Endodermal cell (in vitro differentiated cells): Measurements from ENCODE around the gene MNT. TPM values are rescaled to one million over a fixed set of nuclear protein-coding genes. Genes with fewer than 3 reads are reported as not detected.

Source experiments
- DNase-seq: peaks from one replicate; pipeline ENCODE4 v3.0.0-alpha.2; 2017
- H3K27ac ChIP-seq: 2 replicates; pipeline ENCODE4 v1.5.1; 2013; ENCODE audit warnings: mild to moderate bottlenecking, low read depth, low read length, moderate library complexity
- H3K27me3 ChIP-seq: 2 replicates; pipeline ENCODE4 v1.6.1; 2013; ENCODE audit warnings: mild to moderate bottlenecking, low read length, moderate library complexity; ENCODE audit not compliant: insufficient read depth, control insufficient read depth, poor library complexity, severe bottlenecking
- H3K36me3 ChIP-seq: 2 replicates; pipeline ENCODE4 v1.7.0; 2013; ENCODE audit warnings: mild to moderate bottlenecking, low read length, moderate library complexity; ENCODE audit not compliant: control insufficient read depth, insufficient read depth
- H3K4me1 ChIP-seq: one replicate; pipeline ENCODE4 v1.7.0; 2013; ENCODE audit warnings: low read length; ENCODE audit not compliant: control insufficient read depth, insufficient read depth
- H3K4me3 ChIP-seq: 2 replicates; pipeline ENCODE4 v1.5.1; 2013; ENCODE audit warnings: mild to moderate bottlenecking, low read length, moderate library complexity
- H3K9ac ChIP-seq: 2 replicates; pipeline ENCODE4 v1.6.1; 2013; ENCODE audit warnings: mild to moderate bottlenecking, low read length, moderate library complexity; ENCODE audit not compliant: poor library complexity, severe bottlenecking; ENCODE audit errors: extremely low read depth
- H3K9me3 ChIP-seq: 2 replicates; pipeline ENCODE4 v1.6.1; 2013; ENCODE audit warnings: mild to moderate bottlenecking, low read length, moderate library complexity; ENCODE audit not compliant: control insufficient read depth
- H3K27ac Mint-ChIP-seq: 2 replicates; pipeline ENCODE4 v1.8.0; 2020; ENCODE audit warnings: mixed read lengths
- H3K27me3 Mint-ChIP-seq: 2 replicates; pipeline ENCODE4 v1.8.0; 2021; ENCODE audit warnings: mild to moderate bottlenecking, mixed read lengths; ENCODE audit not compliant: insufficient read depth
- H3K36me3 Mint-ChIP-seq: 2 replicates; pipeline ENCODE4 v1.8.0; 2020; ENCODE audit warnings: low read depth, mixed read lengths
- H3K4me1 Mint-ChIP-seq: 2 replicates; pipeline ENCODE4 v1.8.0; 2020; ENCODE audit warnings: mixed read lengths
- H3K4me3 Mint-ChIP-seq: 2 replicates; pipeline ENCODE4 v1.8.0; 2020; ENCODE audit warnings: mild to moderate bottlenecking, moderate library complexity, mixed read lengths
- H3K9me3 Mint-ChIP-seq: 2 replicates; pipeline ENCODE4 v1.8.0; 2020; ENCODE audit warnings: mild to moderate bottlenecking, mixed read lengths
- WGBS, 2 experiments: methylation state at CpG; one replicate each; pipeline versions ENCODE4 v1.1.5 to v1.1.7; 2013; ENCODE audit warnings: missing lambda C conversion rate in 2 of 2, mixed read lengths in 1 of 2; ENCODE audit not compliant: insufficient coverage in 1 of 2, insufficient read length in 1 of 2; 5-methylcytosine and 5-hydroxymethylcytosine counted together
- total RNA-seq, 2 donors: library from RNA; stranded (reverse); fragmentation: NEBNext Ultra II Directional in 1 of 2; extraction: Animal tissue kit (Norgen Biotek cat#: 25700) in 1 of 2; gene quantifications; 2 replicates in 1 of 2; 3 replicates in 1 of 2; pipeline ENCODE4 v1.2.1, GENCODE V29; 2021
- TF ChIP-seq, protein P1 (sequence below): fragments of 200-600 bp; sonication (generic); conservative IDR thresholded peaks from 2 replicates; pipeline ENCODE4 v1.5.0; 2021; ENCODE audit warnings: antibody characterized with exemption, mild to moderate bottlenecking

Gene MNT
- total RNA-seq, 2 donors from 2014 or later, result 25.3 to 30.2 TPM

DNA sequence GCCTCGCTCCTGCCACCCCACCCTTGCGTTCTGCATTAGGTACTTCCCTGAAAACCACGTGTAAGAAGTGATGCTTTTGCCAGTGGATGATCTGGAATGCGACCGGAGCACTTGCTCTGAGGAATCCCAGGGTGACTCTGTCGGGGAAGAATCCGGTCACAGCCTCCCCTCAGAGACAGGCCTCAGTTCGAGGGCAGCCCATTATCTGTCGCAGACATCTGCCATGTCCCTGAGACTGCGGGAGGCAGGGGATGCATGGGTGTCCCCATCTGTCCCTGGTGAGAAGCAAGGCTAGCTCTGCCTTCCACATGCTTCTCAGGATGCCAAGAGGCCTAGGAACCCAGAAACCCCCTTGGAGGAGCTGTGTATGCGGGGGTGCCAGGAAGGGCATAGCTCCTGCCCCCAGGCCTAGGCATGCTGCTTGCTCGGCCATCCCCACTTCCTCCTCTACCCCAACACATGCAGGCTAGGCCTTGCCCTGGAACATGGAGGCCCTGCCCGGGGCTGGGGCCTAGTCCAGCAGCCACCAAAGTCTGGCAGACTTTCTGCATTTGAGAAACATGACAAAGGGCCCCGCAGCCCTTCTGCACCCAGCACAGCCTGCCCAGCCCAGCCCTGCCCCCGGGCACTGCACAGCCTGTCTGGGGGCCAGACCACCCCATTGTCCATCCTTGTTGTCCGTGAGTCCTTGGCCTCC is 20.5 kb downstream of the MNT start:
- no peaks in the 10 kb centered on the region for H3K9me3 ChIP-seq
- H3K9ac ChIP-seq, result no peak overlapping the region
- no peaks in the 10 kb centered on the region for H3K27me3 ChIP-seq
- peaks cover 26% of the 10 kb centered on the region for H3K36me3 ChIP-seq
- H3K27ac ChIP-seq, result no peak overlapping the region
- H3K27me3 Mint-ChIP-seq, result no peaks in the 10 kb centered on the region
- H3K36me3 Mint-ChIP-seq, result peaks cover 14% of the 10 kb centered on the region
- no peak overlapping the region for H3K4me3 ChIP-seq
- DNase-seq, result no peak
- no peak overlapping the region for H3K27ac Mint-ChIP-seq
- H3K9me3 Mint-ChIP-seq, result no peaks in the 10 kb centered on the region
- WGBS, 2 experiments, result 92 to 96% methylated on average over 12 to 16 of the region's 16 CpGs
- TF ChIP-seq, protein P1, sequence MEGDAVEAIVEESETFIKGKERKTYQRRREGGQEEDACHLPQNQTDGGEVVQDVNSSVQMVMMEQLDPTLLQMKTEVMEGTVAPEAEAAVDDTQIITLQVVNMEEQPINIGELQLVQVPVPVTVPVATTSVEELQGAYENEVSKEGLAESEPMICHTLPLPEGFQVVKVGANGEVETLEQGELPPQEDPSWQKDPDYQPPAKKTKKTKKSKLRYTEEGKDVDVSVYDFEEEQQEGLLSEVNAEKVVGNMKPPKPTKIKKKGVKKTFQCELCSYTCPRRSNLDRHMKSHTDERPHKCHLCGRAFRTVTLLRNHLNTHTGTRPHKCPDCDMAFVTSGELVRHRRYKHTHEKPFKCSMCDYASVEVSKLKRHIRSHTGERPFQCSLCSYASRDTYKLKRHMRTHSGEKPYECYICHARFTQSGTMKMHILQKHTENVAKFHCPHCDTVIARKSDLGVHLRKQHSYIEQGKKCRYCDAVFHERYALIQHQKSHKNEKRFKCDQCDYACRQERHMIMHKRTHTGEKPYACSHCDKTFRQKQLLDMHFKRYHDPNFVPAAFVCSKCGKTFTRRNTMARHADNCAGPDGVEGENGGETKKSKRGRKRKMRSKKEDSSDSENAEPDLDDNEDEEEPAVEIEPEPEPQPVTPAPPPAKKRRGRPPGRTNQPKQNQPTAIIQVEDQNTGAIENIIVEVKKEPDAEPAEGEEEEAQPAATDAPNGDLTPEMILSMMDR, result no peak
- H3K4me1 Mint-ChIP-seq, result peaks cover 9% of the 10 kb centered on the region
- peaks cover 3% of the 10 kb centered on the region for H3K4me1 ChIP-seq
- H3K4me3 Mint-ChIP-seq, result no peak overlapping the region

DNA sequence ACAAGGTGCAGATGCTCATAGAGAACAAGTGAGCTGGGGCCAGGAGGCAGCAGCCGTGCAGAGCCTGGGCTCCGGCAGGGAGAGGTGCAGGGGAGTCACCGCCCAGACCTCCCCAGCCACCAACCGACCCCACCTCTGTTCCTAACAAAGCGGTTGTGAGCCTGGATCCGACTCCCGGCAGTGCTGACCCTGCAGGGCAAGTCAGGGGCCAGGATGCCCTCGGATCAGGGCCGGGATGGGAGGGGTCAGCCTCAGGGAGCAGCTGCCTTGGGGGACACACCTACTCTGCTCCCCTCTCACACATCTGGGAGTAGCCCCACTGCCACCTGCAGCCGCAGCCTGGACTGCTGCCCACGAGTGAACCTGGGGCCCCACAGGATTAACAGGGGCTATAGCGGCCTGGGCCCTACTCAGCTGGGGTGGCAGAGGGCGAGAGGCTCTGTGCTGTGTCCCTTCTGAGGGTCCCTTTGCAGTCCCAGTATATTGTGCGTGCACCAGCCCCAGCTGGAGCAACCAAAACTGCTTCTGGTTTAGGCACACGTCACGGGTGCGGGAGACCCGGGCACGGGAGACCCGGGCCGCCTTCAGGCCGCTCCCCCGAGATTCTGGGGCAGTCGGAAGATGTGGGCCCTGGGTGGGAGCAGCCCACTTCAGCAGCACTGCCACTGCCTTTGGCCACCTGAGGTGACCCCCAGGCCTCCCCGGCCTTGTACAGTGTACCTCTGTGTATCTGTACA is 21.2 kb downstream of the MNT start:
- Mint-ChIP-seq H3K4me1 (peaks cover 9% of the 10 kb centered on the region), H3K27ac (no peak overlapping the region), H3K27me3 (no peaks in the 10 kb centered on the region), H3K9me3 (no peaks in the 10 kb centered on the region), H3K4me3 (no peak overlapping the region), H3K36me3 (peaks cover 14% of the 10 kb centered on the region)
- Histone ChIP-seq H3K4me1 (peaks cover 3% of the 10 kb centered on the region), H3K27ac (no peak overlapping the region), H3K9me3 (no peaks in the 10 kb centered on the region), H3K9ac (no peak overlapping the region), H3K36me3 (peaks cover 27% of the 10 kb centered on the region), H3K4me3 (no peak overlapping the region), H3K27me3 (no peaks in the 10 kb centered on the region)
- 91 to 96% methylated on average over 23 to 25 of the region's 25 CpGs for WGBS, 2 experiments
- no peak for DNase-seq
- TF ChIP-seq, protein P1, result no peak

DNA sequence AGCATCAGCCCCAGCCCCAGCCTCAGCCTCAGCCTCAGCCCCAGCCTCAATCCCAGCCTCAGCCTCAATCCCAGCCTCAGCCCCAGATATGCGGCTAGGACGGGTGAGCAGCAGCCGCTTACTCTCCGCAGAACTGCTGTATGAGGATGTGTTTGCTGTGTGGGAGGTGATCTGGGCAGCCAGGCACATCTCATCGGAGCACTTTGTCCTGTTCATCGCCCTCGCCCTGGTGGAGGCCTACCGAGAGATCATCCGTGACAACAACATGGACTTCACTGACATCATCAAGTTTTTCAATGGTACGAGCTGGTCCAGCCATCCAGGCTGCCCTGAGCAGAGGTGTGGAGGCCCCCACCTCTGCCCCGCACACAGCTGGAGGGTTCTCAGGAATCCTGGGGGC is 22.0 kb downstream of the MNT start:
- no peak overlapping the region for H3K9ac ChIP-seq
- peaks cover 27% of the 10 kb centered on the region for H3K36me3 ChIP-seq
- no peak overlapping the region for H3K4me3 Mint-ChIP-seq
- no peak overlapping the region for H3K27ac ChIP-seq
- H3K9me3 Mint-ChIP-seq, result no peaks in the 10 kb centered on the region
- H3K4me1 Mint-ChIP-seq, result peaks cover 7% of the 10 kb centered on the region
- H3K4me1 ChIP-seq, result peaks cover 3% of the 10 kb centered on the region
- no peak for DNase-seq
- peak overlapping the region; percentile 36 for H3K27ac Mint-ChIP-seq
- peaks cover 14% of the 10 kb centered on the region for H3K36me3 Mint-ChIP-seq
- 94 to 95% methylated on average over 7 to 11 of the region's 11 CpGs for WGBS, 2 experiments
- no peaks in the 10 kb centered on the region for H3K27me3 Mint-ChIP-seq
- TF ChIP-seq, protein P1, result no peak
- no peaks in the 10 kb centered on the region for H3K27me3 ChIP-seq
- no peak overlapping the region for H3K4me3 ChIP-seq
- no peaks in the 10 kb centered on the region for H3K9me3 ChIP-seq
